GM12801 (cell line): ENCODE measurements around the gene ATP8A2.

Experiments
- TF ChIP-seq, protein P1 (sequence below): IDR thresholded peaks from one replicate; pipeline ENCODE4 v1.5.1; 2011; ENCODE audit warnings: control low read depth; ENCODE audit not compliant: insufficient read length; ENCODE audit errors: extremely low read depth

Gene ATP8A2

DNA sequence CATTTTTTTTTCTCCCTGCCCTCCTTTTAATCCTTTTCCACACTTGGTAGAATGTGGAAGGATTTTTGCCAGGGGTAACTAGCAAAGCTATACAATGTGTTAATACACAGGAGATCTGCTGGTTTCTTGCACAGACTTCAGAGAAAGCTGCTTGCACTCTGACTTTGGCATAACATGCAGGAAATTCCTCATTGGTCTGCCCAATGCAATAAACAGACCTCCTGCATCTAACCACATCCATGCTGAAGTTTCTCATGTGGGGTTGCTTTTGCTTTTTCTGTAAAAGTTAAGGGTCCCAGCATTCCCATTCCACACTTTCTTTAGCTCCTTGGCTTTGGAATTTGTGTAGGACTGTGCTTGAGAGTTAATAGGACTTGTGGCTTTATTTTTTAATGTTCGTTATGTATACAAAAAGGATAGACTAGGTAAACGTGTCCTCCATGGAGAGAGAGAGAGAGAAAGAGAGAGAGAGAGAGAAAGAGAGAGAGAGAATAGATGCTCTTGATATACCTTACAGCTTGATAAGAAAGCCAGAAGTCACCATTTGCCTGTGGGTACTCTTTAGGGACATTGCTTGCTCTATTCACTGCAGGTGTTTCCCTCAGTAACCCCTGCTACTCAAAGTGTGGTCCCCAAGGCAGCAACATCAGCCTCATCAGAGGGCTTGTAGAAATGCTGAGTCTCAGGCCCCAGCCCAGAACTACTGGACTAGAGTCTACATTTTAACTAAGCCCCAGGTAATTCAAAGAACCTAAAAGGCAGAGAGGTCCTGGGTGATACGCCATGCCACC lies 509.6 kb downstream of the ATP8A2 start:
- TF ChIP-seq, protein P1, sequence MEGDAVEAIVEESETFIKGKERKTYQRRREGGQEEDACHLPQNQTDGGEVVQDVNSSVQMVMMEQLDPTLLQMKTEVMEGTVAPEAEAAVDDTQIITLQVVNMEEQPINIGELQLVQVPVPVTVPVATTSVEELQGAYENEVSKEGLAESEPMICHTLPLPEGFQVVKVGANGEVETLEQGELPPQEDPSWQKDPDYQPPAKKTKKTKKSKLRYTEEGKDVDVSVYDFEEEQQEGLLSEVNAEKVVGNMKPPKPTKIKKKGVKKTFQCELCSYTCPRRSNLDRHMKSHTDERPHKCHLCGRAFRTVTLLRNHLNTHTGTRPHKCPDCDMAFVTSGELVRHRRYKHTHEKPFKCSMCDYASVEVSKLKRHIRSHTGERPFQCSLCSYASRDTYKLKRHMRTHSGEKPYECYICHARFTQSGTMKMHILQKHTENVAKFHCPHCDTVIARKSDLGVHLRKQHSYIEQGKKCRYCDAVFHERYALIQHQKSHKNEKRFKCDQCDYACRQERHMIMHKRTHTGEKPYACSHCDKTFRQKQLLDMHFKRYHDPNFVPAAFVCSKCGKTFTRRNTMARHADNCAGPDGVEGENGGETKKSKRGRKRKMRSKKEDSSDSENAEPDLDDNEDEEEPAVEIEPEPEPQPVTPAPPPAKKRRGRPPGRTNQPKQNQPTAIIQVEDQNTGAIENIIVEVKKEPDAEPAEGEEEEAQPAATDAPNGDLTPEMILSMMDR, result no peak

DNA sequence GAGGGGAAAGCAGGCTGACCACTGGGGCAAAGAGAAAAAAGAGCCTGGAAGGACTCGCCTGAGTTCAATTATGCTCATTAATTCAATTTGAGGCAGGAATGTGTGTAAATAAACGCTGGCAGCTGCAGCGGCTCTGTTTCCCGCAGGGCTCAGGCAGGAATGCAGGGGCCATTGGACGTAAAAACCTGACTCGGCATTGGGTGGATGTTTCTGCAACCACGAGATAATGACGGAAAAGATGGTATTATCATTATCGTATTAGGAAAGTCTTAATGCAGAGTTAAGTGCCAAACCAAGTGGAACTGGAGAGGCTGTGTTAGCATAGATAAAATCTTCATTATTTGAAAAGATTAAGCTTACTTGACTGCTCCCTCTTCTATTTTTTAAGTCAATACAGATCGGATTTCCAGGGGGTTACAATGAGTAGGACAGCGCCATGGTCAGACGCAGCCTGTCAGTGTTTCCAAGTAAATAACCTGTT lies 510.2 kb downstream of the ATP8A2 start:
- TF ChIP-seq, protein P1, result no peak

DNA sequence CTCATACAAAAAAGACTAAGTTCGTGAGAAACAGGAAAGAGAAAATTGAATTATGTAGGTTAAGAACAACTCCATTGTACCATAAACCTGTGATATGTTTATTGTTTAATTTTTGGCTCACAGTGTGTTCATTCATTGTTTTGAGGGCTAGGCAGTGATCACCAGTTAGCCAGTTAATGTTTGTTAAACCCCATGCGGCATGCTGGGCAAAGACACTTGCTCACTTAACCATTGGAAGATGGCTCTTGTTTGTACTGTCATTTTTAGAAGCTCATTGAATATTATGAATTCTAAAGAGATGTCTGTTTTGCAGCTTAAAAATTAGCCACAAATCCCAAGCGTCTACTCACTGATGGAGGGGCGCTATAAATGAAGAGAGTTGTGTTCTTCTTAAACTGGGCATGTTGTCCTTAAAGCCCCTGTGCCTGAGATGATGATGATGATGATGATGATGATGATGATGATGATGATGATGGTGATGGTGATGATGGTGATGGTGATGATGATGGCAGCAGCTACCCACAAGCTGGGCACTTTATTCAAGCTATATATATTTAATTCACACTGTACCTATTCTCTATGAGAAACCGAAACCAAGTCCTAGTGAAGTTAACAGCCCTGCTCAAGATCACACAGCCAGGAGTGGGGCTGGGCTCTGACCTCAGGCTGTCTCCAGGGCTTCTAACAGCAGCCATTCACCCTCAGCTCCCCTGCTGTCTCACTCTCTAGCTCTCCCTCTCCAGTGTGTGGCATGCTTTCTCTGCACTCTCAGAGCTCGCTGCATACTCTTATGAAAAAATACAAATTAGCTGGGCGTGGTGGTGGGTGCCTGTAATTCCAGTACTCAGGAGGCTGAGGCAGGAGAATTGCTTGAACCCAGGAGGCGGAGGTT lies 510.9 kb downstream of the ATP8A2 start:
- TF ChIP-seq, protein P1, result no peak

DNA sequence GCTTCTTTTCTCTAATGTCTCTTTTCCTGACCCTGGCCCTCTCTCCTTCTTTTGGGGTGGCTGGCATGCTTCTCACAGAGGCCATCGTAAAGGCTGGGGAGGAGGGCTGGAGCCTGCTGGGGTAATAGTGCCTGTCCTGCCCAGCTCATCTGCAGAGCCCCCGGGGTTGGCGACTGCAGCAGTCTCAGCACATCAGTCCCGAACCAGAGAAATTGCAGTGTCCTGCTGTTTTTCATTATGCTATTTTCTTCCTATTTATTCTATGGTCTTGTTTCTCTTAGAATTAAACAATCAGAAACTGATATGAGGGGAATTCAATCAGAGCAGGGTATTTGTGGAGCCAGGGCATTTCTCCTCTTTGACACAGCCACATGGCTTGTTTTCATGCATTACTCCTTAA lies 513.6 kb downstream of the ATP8A2 start:
- TF ChIP-seq, protein P1, result no peak

DNA sequence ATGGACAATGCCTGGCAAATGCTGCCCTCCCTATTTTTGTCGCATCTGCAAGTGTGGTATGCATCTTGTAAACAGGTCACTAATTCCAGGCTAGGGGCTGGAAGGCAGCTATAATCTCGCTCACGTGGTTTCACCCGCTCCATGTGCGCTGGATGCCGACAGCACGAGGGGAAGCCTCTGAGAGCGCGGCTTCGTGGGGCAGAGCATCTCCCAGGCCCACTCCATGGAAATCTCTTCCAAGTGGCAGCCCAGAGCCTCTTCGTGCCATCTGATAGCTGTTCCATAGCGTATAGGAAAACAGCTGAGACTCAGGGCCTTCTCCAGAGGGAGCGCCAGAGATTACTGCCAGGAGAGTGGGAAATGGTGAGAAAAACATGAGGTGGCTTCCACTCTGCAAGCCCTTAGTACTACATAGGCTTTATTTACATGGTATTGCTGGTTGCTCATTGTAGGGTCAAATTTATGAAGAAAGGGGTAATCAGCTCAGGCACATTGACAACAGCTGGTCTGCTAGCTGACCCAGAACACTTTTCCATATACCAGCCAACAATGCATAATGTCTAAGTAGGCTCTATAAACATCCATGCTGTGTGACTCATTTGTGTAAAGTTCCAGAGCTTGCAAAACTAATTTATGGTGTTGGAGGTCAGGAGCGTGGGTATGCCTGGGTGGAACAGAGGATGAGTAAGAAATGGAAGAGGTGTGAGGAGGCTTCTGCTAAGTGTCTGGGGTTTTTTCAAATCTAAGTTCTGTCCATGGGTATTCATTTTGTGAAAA lies 514.9 kb downstream of the ATP8A2 start:
- TF ChIP-seq, protein P1, result no peak

DNA sequence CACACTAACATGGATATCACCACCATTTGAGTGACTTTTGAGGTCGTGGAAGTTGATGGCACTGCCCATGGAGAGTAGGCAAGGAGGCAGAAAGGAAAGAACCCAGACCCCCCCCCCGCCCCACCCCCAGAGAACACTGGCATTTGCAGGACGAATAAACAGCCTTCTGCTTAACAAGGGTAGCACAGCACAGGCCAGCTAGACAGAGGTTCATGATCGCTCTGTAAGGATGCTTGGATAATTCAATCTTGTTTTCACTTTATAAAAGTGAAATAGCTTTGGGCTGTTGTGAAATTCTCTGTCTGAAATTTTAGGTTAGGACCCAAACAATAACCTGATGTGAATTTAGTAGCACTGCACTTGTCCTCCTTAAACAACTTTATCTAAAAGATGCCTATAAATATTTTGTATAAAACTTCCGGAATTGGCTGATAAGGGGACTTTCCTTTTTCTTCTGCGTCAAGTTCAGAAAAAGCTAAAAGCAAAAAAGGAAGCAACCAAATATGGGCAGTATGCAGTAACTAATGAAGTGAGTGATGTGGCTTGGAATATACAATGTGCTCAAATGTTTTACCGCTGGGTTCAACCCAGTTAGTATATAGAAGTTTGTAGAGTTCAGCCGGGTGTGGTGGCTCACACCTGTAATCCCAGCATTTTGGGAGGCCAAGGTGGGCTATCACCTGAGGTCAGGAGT lies 516.3 kb downstream of the ATP8A2 start:
- TF ChIP-seq, protein P1, result no peak
